Lower leg skin (tissue), 3 donors: Measurements from ENCODE around the gene SAFB2.

ENCODE experiments used
- CTCF ChIP-seq, 3 donors: fragments of 450-650 bp; IDR thresholded peaks; one replicate each; pipeline ENCODE4 v1.5.1; 2016; ENCODE audit warnings: antibody characterized with exemption in 3 of 3, mild to moderate bottlenecking in 3 of 3, moderate library complexity in 2 of 3
- POLR2A ChIP-seq, 2 donors: fragments of 450-650 bp; IDR thresholded peaks; one replicate each; pipeline ENCODE4 v1.6.1; 2016 to 2017; ENCODE audit warnings: antibody characterized with exemption in 2 of 2, mild to moderate bottlenecking in 1 of 2, moderate library complexity in 1 of 2

- TF ChIP-seq POLR2A (IDR thresholded peaks at IDR 0.05) (no peak), CTCF (IDR thresholded peaks at IDR 0.05) (no peak)
These were observed 29.0 kb downstream of the SAFB2 start for GRCh38 chr19:5593343-5594255.
